Ishikawa (cell line): ENCODE results near the gene SH3BP5L.

Source experiments
- CEBPB ChIP-seq: IDR thresholded peaks from 2 replicates; pipeline ENCODE4 v1.6.1; 2012
- CREB1 ChIP-seq: IDR thresholded peaks from 2 replicates; pipeline ENCODE4 v1.6.1; 2012; ENCODE audit warnings: low read depth
- EGR1 ChIP-seq: IDR thresholded peaks from 2 replicates; pipeline ENCODE4 v1.6.1; 2012
- EP300 ChIP-seq: IDR thresholded peaks from 2 replicates; pipeline ENCODE4 v1.6.1; 2012; ENCODE audit warnings: borderline replicate concordance
- FOXM1 ChIP-seq: IDR thresholded peaks from 2 replicates; pipeline ENCODE4 v1.6.1; 2012; ENCODE audit warnings: low read depth, borderline replicate concordance
- NFIC ChIP-seq: IDR thresholded peaks from 2 replicates; pipeline ENCODE4 v1.6.1; 2012
- RAD21 ChIP-seq: IDR thresholded peaks from 2 replicates; pipeline ENCODE4 v1.6.1; 2012; ENCODE audit warnings: low read depth
- TAF1 ChIP-seq: IDR thresholded peaks from 2 replicates; pipeline ENCODE4 v1.6.1; 2012; ENCODE audit warnings: low read depth, mild to moderate bottlenecking
- TCF12 ChIP-seq: IDR thresholded peaks from 2 replicates; pipeline ENCODE4 v1.6.1; 2012; ENCODE audit warnings: low read depth
- TEAD4 ChIP-seq: IDR thresholded peaks from 2 replicates; pipeline ENCODE4 v1.6.1; 2012
- YY1 ChIP-seq: IDR thresholded peaks from 2 replicates; pipeline ENCODE4 v1.6.1; 2012; ENCODE audit warnings: low read depth
- ZBTB7A ChIP-seq: IDR thresholded peaks from 2 replicates; pipeline ENCODE4 v1.6.1; 2012; ENCODE audit warnings: low read depth
- TF ChIP-seq, protein P1 (sequence below): IDR thresholded peaks from 2 replicates; pipeline ENCODE4 v1.6.1; 2012
- TF ChIP-seq, protein P2 (sequence below): IDR thresholded peaks from 2 replicates; pipeline ENCODE4 v1.6.1; 2012
- TF ChIP-seq, protein P3 (sequence below): IDR thresholded peaks from 2 replicates; pipeline ENCODE4 v1.6.1; 2012; ENCODE audit warnings: low read depth, mild to moderate bottlenecking

Gene SH3BP5L

DNA sequence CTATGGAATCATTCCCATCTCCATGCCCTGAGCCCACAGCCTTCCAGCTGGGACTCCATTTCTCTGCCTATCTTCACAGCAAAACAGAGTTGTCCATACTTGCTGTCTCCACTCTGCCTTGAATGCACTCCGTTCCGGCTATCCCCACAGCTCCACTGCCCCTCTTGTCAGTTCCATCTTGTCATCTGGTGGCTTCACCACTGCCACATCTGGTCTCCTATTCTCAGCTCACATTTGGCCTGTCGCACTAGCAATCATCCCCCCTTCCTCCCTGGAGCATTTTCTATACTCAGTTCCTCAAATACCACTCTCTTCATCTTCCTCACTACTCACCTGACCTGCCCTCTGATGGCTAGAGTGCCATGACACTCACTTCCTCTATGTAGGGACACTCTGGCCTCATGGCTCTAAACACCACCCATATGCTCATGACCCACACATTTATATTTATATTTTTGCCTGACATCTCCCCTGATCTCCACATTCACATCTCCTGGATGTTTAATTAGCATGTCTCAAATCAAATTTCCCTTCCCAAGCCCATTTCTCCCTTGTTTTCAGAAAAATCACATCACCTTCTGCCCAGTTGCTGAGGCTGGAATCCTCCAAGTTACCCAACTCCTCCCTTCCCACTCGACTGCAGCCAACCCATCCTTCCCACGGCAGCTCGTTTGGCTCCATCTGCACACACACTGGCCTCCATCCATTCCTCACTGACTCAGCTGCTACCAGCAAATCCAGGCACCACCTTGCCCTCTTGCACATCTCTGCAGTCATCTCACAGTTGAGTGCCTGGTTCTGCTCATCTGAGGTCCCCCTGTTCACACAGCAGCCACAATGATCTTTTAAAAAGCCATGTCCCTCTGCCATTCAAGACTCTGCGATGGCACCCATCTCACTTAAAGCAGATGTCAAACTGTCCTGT is 27.0 kb upstream of the SH3BP5L start:
- TF ChIP-seq NFIC = no peak
- no peak for TF ChIP-seq TAF1
- TF ChIP-seq, protein P1, sequence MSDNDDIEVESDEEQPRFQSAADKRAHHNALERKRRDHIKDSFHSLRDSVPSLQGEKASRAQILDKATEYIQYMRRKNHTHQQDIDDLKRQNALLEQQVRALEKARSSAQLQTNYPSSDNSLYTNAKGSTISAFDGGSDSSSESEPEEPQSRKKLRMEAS = no peak
- no peak for TF ChIP-seq EGR1
- no peak for TF ChIP-seq TEAD4
- TF ChIP-seq EP300 = no peak
- TF ChIP-seq CREB1 = no peak
- TF ChIP-seq YY1 = no peak
- TF ChIP-seq ZBTB7A = no peak
- TF ChIP-seq, protein P2, sequence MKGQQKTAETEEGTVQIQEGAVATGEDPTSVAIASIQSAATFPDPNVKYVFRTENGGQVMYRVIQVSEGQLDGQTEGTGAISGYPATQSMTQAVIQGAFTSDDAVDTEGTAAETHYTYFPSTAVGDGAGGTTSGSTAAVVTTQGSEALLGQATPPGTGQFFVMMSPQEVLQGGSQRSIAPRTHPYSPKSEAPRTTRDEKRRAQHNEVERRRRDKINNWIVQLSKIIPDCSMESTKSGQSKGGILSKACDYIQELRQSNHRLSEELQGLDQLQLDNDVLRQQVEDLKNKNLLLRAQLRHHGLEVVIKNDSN = no peak
- no peak for TF ChIP-seq TCF12
- no peak for TF ChIP-seq CEBPB
- TF ChIP-seq RAD21 = no peak
- TF ChIP-seq, protein P3, sequence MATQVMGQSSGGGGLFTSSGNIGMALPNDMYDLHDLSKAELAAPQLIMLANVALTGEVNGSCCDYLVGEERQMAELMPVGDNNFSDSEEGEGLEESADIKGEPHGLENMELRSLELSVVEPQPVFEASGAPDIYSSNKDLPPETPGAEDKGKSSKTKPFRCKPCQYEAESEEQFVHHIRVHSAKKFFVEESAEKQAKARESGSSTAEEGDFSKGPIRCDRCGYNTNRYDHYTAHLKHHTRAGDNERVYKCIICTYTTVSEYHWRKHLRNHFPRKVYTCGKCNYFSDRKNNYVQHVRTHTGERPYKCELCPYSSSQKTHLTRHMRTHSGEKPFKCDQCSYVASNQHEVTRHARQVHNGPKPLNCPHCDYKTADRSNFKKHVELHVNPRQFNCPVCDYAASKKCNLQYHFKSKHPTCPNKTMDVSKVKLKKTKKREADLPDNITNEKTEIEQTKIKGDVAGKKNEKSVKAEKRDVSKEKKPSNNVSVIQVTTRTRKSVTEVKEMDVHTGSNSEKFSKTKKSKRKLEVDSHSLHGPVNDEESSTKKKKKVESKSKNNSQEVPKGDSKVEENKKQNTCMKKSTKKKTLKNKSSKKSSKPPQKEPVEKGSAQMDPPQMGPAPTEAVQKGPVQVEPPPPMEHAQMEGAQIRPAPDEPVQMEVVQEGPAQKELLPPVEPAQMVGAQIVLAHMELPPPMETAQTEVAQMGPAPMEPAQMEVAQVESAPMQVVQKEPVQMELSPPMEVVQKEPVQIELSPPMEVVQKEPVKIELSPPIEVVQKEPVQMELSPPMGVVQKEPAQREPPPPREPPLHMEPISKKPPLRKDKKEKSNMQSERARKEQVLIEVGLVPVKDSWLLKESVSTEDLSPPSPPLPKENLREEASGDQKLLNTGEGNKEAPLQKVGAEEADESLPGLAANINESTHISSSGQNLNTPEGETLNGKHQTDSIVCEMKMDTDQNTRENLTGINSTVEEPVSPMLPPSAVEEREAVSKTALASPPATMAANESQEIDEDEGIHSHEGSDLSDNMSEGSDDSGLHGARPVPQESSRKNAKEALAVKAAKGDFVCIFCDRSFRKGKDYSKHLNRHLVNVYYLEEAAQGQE = no peak
- TF ChIP-seq FOXM1 = no peak

DNA sequence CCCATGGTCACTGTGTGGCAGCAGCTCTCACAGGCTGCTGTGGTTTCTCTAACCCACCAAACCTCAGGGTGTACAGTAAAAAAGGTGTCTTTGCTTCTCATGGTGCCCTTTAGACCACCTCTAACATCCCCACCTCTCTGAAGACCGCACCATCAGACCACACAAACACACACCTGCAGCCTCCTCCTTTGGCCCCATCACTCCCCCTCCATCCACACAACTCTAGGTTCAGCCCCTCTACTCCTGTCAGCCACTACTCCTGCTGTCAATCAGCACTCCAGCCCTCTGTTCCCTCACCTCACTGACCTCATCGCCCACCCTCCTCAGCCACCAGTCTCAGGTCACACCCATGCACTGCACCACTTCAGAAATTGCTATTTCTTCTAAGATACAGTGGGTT is 25.7 kb upstream of the SH3BP5L start:
- TF ChIP-seq EGR1 (no peak), ZBTB7A (no peak), TAF1 (no peak), TEAD4 (no peak)
- TF ChIP-seq, protein P2 = no peak
- TF ChIP-seq, protein P1 = no peak

DNA sequence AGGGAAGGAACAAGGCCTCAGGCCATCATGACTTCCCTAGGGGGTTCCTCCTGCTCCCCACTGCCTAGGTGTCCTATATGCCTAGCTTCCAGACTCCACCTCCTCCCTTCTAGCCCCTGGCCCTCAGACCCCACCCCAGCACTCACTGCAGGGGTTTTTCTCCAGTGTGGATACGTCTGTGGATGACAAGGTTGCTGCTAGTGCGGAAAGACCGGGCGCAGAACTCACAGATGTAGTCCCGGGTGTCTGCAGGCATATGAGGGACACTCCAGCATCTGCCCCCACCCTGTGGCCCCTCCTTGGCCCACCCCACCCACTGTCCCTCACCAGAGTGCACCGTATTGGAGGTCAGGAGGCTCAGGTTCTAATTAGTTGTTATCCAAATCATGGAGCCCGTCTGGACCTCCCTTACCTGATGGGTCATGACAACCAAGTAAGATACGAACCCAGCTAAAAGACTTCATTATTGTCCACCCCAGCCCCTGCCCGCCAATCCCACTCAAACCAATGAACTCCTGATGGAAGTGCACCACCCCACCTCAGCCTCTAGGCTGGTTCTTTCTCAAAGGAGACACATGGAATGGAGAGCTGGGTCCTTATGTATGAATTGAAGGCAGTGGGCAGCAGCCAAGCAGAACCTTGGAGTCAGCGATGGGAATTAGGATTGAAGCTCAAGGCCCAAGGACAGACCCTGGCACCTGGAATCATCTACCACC is 25.0 kb upstream of the SH3BP5L start:
- TF ChIP-seq TAF1 (0 out of 2 replicates have a peak, but pooled peaks have one; percentile 14), NFIC (no peak), EP300 (no peak), YY1 (no peak), ZBTB7A (no peak), CREB1 (no peak)

DNA sequence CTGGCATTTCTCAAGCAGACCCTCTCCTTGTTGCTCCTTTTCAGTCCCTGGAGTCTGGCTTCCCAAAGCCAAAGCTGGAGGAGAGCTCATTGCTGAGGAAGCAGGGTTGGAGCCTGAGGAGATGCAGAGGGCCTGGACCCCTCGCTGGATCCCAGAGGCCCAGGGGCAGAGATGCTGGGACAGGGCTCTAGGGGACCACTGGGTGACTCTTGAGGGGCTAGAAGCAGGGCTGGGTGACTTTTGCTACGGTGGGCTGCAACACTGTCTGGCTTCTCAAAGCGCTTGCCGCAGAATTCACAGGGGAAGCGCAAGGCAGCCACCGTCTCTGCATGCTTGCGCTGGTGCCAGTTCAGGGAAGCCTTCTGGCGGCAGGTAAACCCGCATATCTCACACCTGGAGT is 24.4 kb upstream of the SH3BP5L start:
- no peak for TF ChIP-seq CREB1
- TF ChIP-seq YY1 = no peak
- no peak for TF ChIP-seq EP300
- TF ChIP-seq ZBTB7A = no peak
- no peak for TF ChIP-seq TAF1
- TF ChIP-seq RAD21 = no peak
- TF ChIP-seq CEBPB = no peak
- TF ChIP-seq EGR1 = no peak
- TF ChIP-seq NFIC = no peak
- no peak for TF ChIP-seq TEAD4
- TF ChIP-seq FOXM1 = no peak
- TF ChIP-seq, protein P1 = no peak
- TF ChIP-seq, protein P2 = no peak

DNA sequence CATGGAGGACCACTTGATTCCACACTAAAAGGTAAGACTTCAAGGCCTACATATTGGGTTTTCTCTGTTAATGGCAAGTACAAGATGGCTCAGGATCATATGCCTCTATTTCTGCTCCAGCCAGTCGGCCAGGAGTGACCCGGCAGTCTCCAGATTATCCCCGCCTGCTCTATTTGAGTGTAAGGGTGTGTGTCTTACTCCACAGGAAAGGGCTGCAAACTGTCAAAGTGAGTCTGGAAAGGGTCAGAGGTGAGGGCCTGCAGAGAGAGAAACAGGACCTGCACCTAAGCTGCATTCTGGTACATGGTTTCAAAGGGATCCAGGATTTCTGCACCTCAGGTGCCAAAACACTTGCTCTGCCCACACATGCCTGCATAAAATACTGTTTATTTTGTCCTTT is 23.9 kb upstream of the SH3BP5L start:
- TF ChIP-seq, protein P1 = no peak
- TF ChIP-seq EP300 = peak; percentile 3; the same call in 1 of the 2 replicates

DNA sequence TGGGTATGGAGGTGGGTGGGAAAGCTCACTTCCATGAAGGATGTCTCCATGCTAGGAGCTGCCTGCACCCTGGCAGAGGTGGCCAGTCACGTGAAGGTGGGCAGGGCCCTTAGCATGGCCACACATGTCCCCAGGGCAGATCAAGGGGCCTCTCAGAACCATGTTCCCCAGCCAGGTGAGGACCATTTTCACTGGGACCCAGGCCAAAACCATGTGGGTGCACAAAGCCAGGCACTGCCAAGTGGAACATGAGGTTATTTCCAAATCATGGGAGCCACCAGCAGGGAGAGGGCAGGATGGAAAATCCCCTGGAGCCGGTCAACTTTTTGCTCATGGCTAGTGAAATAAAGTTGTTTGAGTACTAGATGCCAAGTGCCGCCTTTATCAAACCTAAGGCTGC is 23.4 kb upstream of the SH3BP5L start:
- no peak for TF ChIP-seq YY1
- TF ChIP-seq TEAD4 = no peak
- no peak for TF ChIP-seq FOXM1
- TF ChIP-seq TAF1 = no peak
- TF ChIP-seq, protein P3 = no peak
